Adrenal gland (tissue), 12 donors: Measurements from ENCODE around the gene RAD51B. TPM values are rescaled to one million over a fixed set of nuclear protein-coding genes. Genes with fewer than 3 reads are reported as not detected.

ENCODE experiments used
- DNase-seq, 7 donors: peaks; one replicate each; pipeline ENCODE4 v3.0.0-alpha.2; 2019 to 2020
- H3K27ac ChIP-seq, 5 donors: fragments of 200-600 bp; sonication (generic) in 4 of 5; 1 replicate in 3 of 5; 2 replicates in 2 of 5; pipeline versions ENCODE4 v1.5.1 to v1.8.0; 2016 to 2020; ENCODE audit warnings: mild to moderate bottlenecking in 1 of 5
- H3K27me3 ChIP-seq: fragments of 200-600 bp; 2 replicates; pipeline ENCODE4 v1.8.0; 2021
- H3K36me3 ChIP-seq, 2 donors: fragments of 200-600 bp; replicated peaks in 1 of 2; 1 replicate in 1 of 2; 2 replicates in 1 of 2; pipeline versions ENCODE4 v1.5.1 to v1.8.0; 2018 to 2022
- H3K4me1 ChIP-seq, 2 donors: fragments of 200-600 bp; replicated peaks in 1 of 2; 1 replicate in 1 of 2; 2 replicates in 1 of 2; pipeline versions ENCODE4 v1.5.1 to v1.8.0; 2018 to 2021
- H3K4me3 ChIP-seq, 4 donors: fragments of 200-600 bp; sonication (generic) in 3 of 4; one replicate each; pipeline ENCODE4 v1.5.1; 2016 to 2018
- H3K9me3 ChIP-seq, 3 donors: fragments of 200-600 bp; sonication (generic) in 1 of 3; replicated peaks in 1 of 3; 1 replicate in 2 of 3; 2 replicates in 1 of 3; pipeline versions ENCODE4 v1.5.1 to v1.8.0; 2016 to 2021
- POLR2A ChIP-seq, 2 donors: fragments of 450-650 bp; IDR thresholded peaks; one replicate each; pipeline ENCODE4 v1.6.1; 2017; ENCODE audit warnings: antibody characterized with exemption in 2 of 2, mild to moderate bottlenecking in 2 of 2, moderate library complexity in 1 of 2
- WGBS, 4 donors: extraction: QIAGEN DNeasy Blood & Tissue Kit in 2 of 4; methylation state at CpG; one replicate each; pipeline versions ENCODE4 v1.1.5 to v1.1.7; 2013 to 2017; 5-methylcytosine and 5-hydroxymethylcytosine counted together
- intact Hi-C, 2 donors: fragments of 100-400 bp; cut with DNase I; formaldehyde crosslinking; loops; one replicate each; pipeline versions ENCODE4 v1.14.1 to v1.15.0; 2022 to 2023
- polyA plus RNA-seq, 3 donors: library from polyadenylated mRNA; stranded (reverse); fragments of 200-250 nt in 2 of 3; fragments of 350-450 nt in 1 of 3; fragmentation: Illumina TruSeq in 1 of 3; extraction: RNeasy Lipid Tissue Mini Kit (QIAGEN cat#74804) in 1 of 3; gene quantifications; one replicate each; pipeline ENCODE4 v1.2.3, GENCODE V29; 2013 to 2014
- total RNA-seq, 9 donors: library from RNA; depleted of rRNA in 4 of 9; stranded (reverse); fragments of >200 nt in 4 of 9; fragments of 120-200 nt in 1 of 9; fragmentation: NEBNext Ultra II Directional in 1 of 9; extraction: Animal tissue kit (Norgen Biotek cat#: 25700) in 1 of 9; gene quantifications; one replicate each; pipeline versions ENCODE4 v1.1.0 to v1.2.4, GENCODE V29; 2013 to 2023
- TF ChIP-seq, protein P1 (sequence below), 6 experiments: fragments of 450-650 bp in 4 of 6; fragments of 200-600 bp in 2 of 6; sonication (generic) in 1 of 6; IDR thresholded peaks; 1 replicate in 5 of 6; 2 replicates in 1 of 6; pipeline versions ENCODE4 v1.5.1 to v1.8.0; 2016 to 2021; ENCODE audit warnings: antibody characterized with exemption in 6 of 6, mild to moderate bottlenecking in 2 of 6, moderate library complexity in 1 of 6
- donor health status: healthy with polysubstance abuse.
- donor health status: Bipolar disorder and iron deficiency.
- donor health status: DM: yes; HTN: yes; CAD: no.
- donor health status: DM: no; HTN: no; CAD: no.
- donor health status: DM: no; HTN: no; CAD: no.
- donor health status: DM: yes; HTN: yes; CAD: no.

RAD51B gene
- total and polyA plus RNA-seq, 12 donors = 2.3 to 24.6 (median 12.4) TPM

- 91 to 100% (median 96%) methylated on average over 1 to 3 of the region's 3 CpGs for WGBS, 4 donors
Observed at GRCh38 chr14:68065322-68065721, 245.7 kb downstream of the RAD51B start.

GRCh38 chr14:68074765-68075381 is 255.3 kb downstream of the RAD51B start:
- WGBS, 4 donors = 87 to 94% (median 90%) methylated on average over 3 of the region's 3 CpGs
- Histone ChIP-seq H3K27ac (no peak overlapping the region), H3K4me1 (no peaks in the 10 kb centered on the region), H3K4me3 (no peak overlapping the region), H3K9me3 (no peaks in the 10 kb centered on the region), H3K36me3 (no peaks in the 10 kb centered on the region), H3K27me3 (no peaks in the 10 kb centered on the region)
- DNase-seq = no peak
- intact Hi-C loops = no loop called here
- TF ChIP-seq POLR2A (IDR thresholded peaks at IDR 0.05) = no peak
- TF ChIP-seq, protein P1, sequence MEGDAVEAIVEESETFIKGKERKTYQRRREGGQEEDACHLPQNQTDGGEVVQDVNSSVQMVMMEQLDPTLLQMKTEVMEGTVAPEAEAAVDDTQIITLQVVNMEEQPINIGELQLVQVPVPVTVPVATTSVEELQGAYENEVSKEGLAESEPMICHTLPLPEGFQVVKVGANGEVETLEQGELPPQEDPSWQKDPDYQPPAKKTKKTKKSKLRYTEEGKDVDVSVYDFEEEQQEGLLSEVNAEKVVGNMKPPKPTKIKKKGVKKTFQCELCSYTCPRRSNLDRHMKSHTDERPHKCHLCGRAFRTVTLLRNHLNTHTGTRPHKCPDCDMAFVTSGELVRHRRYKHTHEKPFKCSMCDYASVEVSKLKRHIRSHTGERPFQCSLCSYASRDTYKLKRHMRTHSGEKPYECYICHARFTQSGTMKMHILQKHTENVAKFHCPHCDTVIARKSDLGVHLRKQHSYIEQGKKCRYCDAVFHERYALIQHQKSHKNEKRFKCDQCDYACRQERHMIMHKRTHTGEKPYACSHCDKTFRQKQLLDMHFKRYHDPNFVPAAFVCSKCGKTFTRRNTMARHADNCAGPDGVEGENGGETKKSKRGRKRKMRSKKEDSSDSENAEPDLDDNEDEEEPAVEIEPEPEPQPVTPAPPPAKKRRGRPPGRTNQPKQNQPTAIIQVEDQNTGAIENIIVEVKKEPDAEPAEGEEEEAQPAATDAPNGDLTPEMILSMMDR (IDR thresholded peaks at IDR 0.05) = no peak

More at GRCh38 chr14:68065322-68065721, 245.7 kb downstream of the RAD51B start:
- H3K27ac ChIP-seq = no peak overlapping the region
- H3K4me1 ChIP-seq = no peaks in the 10 kb centered on the region
- H3K4me3 ChIP-seq = no peak overlapping the region
- intact Hi-C loops = no loop called here
- H3K27me3 ChIP-seq = no peaks in the 10 kb centered on the region
- no peak for TF ChIP-seq POLR2A (IDR thresholded peaks at IDR 0.05)
- TF ChIP-seq, protein P1 (IDR thresholded peaks at IDR 0.05) = no peak
- H3K9me3 ChIP-seq = no peaks in the 10 kb centered on the region
- H3K36me3 ChIP-seq = no peaks in the 10 kb centered on the region
- no peak for DNase-seq

GRCh38 chr14:68075382-68076029 is 255.9 kb downstream of the RAD51B start:
- intact Hi-C loops = no loop called here
- no peak overlapping the region for H3K4me3 ChIP-seq
- H3K27ac ChIP-seq = no peak overlapping the region
- no peaks in the 10 kb centered on the region for H3K4me1 ChIP-seq
- H3K9me3 ChIP-seq = no peaks in the 10 kb centered on the region
- no peaks in the 10 kb centered on the region for H3K36me3 ChIP-seq
- H3K27me3 ChIP-seq = no peaks in the 10 kb centered on the region
- no peak for DNase-seq
- TF ChIP-seq, protein P1 (IDR thresholded peaks at IDR 0.05) = no peak
- TF ChIP-seq POLR2A (IDR thresholded peaks at IDR 0.05) = no peak
- 88 to 96% (median 92%) methylated on average over 4 to 5 of the region's 5 CpGs for WGBS, 4 donors

- H3K27me3 ChIP-seq = no peaks in the 10 kb centered on the region
- DNase-seq = no peak
- no peaks in the 10 kb centered on the region for H3K36me3 ChIP-seq
- no peak overlapping the region for H3K4me3 ChIP-seq
- intact Hi-C loops = no loop called here
- H3K4me1 ChIP-seq = no peaks in the 10 kb centered on the region
- 91 to 96% (median 95%) methylated on average over 1 of the region's 1 CpG for WGBS, 4 donors
- no peaks in the 10 kb centered on the region for H3K9me3 ChIP-seq
- H3K27ac ChIP-seq = no peak overlapping the region
- no peak for TF ChIP-seq POLR2A (IDR thresholded peaks at IDR 0.05)
- TF ChIP-seq, protein P1 (IDR thresholded peaks at IDR 0.05) = no peak
Observed at GRCh38 chr14:68076451-68076850, 256.9 kb downstream of the RAD51B start.
